ENCODE data around the gene SDK2.

Gene SDK2

GRCh38 chr17:73393381-73393780 is 250.9 kb downstream of the SDK2 start:
- TF ChIP-seq CTCF (IDR thresholded peaks at IDR 0.05; ENCODE audit: extremely low read depth, insufficient read depth, missing control alignments) = no peak
- in situ Hi-C loops (cut with MboI; ENCODE audit: low pct_unique_long_range_greater_than_20kb, low sequenced_read_pairs, unreplicated experiment) = no loop called here
- DNase-seq (ENCODE audit: low spot score) = no peak

- in situ Hi-C loops (cut with MboI; ENCODE audit: low pct_unique_long_range_greater_than_20kb, low sequenced_read_pairs, unreplicated experiment) = no loop called here
- TF ChIP-seq CTCF (IDR thresholded peaks at IDR 0.05; ENCODE audit: extremely low read depth, insufficient read depth, missing control alignments) = no peak
- DNase-seq (ENCODE audit: low spot score) = no peak
These were observed 252.6 kb downstream of the SDK2 start for GRCh38 chr17:73391331-73392265.

- in situ Hi-C loops (cut with MboI; ENCODE audit: low pct_unique_long_range_greater_than_20kb, low sequenced_read_pairs, unreplicated experiment) = no loop called here
- TF ChIP-seq CTCF (IDR thresholded peaks at IDR 0.05; ENCODE audit: extremely low read depth, insufficient read depth, missing control alignments) = no peak
- no peak for DNase-seq (ENCODE audit: low spot score)
These were observed 253.4 kb downstream of the SDK2 start for GRCh38 chr17:73390851-73391250.

- no peak for TF ChIP-seq CTCF (IDR thresholded peaks at IDR 0.05; ENCODE audit: extremely low read depth, insufficient read depth, missing control alignments)
- in situ Hi-C loops (cut with MboI; ENCODE audit: low pct_unique_long_range_greater_than_20kb, low sequenced_read_pairs, unreplicated experiment) = no loop called here
- DNase-seq (ENCODE audit: low spot score) = no peak
These were observed 254.0 kb downstream of the SDK2 start for GRCh38 chr17:73390221-73390620.

GRCh38 chr17:73389411-73389810 is 254.8 kb downstream of the SDK2 start:
- no peak for DNase-seq (ENCODE audit: low spot score)
- in situ Hi-C loops (cut with MboI; ENCODE audit: low pct_unique_long_range_greater_than_20kb, low sequenced_read_pairs, unreplicated experiment) = no loop called here
- TF ChIP-seq CTCF (IDR thresholded peaks at IDR 0.05; ENCODE audit: extremely low read depth, insufficient read depth, missing control alignments) = no peak

- no peak for DNase-seq (ENCODE audit: low spot score)
- in situ Hi-C loops (cut with MboI; ENCODE audit: low pct_unique_long_range_greater_than_20kb, low sequenced_read_pairs, unreplicated experiment) = no loop called here
- no peak for TF ChIP-seq CTCF (IDR thresholded peaks at IDR 0.05; ENCODE audit: extremely low read depth, insufficient read depth, missing control alignments)
These were observed 255.7 kb downstream of the SDK2 start for GRCh38 chr17:73388578-73388905.

Data from GM13977 (cell line).